Fibroblast of peridontal ligament (primary cell): ENCODE results near the gene TRIM47.
"Not testable (repeated sequence)": the region's sequence is repeated elsewhere in the genome, so short reads cannot be mapped to it uniquely, and the experiment has no call there.

Experiments used
- DNase-seq: peaks from one replicate; pipeline ENCODE4 v3.0.0-alpha.2; 2010; ENCODE audit errors: extremely low read depth

TRIM47 gene

DNA sequence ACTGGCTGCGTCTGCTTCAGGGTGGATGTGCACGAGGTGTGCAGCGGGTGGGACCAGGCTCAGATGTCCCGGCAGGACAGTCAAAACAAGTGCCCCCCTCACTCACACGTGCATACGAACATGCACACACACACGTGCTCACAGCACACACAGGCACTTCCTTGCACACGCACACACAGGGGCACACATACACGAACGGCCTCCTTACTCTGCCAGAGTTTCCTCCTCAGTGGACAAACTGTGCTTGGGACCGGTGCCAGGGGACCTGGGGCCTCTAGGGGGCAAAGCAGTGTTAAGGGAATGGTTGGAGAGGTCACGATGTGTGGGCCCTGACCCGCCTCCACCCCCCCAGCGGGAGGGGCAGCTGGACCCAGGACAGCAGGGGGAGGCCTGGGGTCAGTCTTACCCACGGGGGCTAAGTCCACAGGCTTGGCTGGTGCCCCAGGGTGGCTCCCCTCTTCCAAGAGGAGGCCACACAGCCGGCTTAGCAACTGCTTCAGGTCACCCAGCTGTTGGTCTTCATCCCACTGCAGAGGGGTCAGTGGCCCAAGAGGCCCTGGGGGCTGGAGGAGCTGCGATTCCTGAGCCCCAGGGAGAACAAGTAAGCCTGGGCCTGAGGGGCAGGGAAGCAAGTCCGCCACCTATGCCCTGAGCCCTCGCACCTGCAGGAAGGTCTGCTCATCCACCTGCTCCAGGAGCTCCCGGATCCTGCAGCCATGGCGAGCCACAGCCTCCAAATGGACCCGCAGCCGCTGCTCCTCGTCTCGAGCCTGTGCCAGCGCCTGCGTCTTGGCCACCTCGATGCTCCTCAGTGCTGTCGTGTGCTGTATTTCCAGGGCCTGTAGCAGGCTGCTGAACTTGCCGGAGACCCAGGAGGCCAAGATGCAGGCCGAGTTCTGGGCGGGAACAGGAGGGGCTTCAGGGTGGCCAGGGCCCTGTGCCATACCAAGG, 13.5 kb upstream of the TRIM47 start:
- no peak for DNase-seq

DNA sequence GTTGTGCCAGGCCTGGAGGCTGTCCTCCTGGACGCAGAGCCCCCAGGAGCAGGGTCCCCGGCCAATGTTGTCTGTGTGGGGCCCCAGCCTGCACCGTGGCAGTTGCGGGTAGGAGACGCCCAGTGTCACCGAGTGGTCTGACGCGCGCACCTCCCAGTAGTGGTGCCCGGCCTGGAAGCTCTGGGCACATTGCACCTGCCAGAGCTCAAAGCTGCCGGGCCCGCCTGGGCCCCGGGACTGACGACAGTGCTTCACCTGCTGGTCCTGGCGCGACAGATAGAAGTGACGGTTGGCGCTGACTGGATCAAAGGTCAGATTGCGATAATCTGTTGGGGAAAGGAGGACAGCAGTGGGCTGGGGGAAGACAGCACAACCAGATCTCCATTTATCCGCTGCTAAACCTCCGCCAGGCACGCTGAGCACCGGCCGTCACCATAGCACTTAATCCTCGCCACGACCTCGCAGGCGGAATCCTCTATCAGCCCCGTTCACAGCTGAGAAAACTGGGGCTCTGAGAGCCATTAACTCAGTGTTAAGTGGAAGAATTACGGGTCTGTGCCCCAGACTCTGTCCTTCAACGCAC, 12.7 kb upstream of the TRIM47 start:
- no peak for DNase-seq

DNA sequence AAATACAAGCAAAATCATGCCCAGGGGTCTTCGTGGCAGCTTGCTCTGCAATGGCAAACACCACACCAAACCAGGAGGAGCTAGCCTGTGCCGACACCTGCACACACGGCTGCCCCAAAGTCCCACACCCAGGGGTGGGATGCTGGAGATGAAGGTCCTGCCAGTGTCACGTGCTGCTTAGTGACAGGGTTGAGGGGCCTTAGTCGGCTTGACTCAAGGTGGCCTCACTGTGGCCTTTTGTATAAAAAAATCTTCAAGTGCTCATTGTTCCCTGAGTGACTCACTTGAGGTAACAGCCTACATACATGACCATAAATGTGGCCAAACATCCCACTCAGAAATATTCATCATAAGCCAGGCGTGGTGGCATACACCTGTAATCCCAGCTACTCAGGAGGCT, 11.1 kb upstream of the TRIM47 start:
- DNase-seq, result no peak

DNA sequence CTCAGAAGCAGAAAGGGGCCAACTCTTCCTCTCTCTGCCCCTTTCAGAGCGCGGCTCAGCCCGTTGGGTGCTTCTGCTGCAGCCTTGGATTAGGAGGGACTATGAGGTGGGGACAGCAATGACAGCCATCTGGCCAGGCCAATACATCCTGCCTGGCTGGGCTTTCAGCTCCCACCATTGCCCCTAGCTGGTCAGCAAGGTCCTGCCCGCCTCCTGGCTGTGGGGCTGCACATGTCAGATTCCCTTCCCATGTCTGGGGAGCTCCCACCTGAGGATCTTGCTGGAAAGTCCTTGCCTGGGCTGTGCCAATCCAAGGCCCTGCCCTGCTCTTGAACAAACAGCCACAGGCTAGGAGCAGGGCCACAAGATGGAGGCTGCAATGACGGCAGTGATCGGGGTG, 10.1 kb upstream of the TRIM47 start:
- DNase-seq, result no peak

DNA sequence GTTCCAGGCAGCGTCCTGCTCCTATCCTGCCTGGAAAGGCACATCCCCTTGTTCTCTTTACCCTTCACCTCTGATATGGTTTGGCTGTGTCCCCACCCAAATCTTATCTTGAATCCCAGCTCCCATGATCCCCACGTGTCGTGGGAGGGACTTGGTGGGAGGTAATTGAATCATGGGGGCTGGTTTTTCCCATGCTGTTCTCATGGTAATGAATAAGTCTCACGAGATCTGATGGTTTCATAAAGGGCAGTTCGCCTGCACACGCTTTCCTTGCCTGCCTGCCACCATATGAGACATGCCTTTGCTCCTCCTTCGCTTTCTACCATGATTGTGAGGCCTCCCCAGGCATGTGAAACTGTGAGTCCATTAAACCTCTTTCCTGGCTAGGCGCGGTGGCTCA, 7.5 kb upstream of the TRIM47 start:
- DNase-seq, result not testable (repeated sequence)

DNA sequence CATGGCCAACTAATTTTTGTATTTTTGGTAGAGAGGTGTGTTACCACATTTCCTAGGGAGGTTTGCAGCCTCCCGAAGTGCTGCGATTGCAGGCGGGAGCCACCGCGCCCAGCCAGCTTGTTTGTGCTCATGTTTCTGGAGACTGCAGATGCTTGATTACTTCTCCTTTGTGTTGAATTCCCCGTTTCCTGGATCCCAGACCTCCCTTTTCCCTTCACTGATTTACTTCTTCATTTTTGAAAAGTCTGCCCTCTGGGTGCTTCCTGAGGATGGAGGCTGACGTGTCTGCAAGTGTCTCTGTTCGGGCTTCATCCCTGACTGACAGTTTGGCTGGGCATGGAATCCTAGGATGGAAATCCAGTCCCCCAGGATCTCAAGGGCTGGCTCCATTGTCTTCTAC, 7.0 kb upstream of the TRIM47 start:
- no peak for DNase-seq

DNA sequence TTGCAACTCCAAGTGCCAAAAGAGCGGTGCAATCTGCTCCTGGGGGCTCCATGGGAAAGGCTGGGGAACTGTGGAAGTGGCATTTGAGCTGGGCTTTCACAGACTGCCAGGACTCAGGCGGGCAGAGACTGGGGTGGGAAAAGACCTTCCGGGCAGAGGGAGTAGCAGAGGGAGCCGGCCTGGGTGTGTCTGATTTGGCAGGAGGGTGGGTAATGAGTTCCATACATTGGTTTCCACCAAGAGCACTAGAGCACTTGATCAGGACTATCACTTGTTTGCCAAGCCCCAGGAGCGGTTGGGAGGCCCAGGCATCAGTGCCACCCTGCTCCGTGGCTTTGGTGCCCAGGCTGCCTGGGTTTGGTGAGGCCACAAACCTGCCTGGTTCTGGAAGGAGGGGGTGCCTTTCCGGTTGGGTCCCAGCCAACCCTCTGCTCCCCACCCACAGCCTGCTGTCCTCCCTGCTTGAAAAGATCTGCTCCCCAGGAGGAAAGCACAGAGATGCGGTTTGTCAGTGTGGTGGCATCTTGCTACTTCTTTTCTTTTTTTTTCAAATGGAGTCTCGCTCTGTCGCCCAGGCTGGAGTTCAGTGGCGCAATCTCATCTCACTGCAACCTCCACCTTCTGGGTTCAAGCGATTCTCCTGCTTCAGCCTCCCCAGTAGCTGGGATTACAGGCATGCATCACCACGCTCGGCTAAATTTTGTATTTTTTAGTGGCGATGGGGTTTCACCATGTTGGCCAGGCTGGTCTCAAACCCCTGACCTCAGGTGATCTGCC, 3.5 kb upstream of the TRIM47 start:
- no peak for DNase-seq

DNA sequence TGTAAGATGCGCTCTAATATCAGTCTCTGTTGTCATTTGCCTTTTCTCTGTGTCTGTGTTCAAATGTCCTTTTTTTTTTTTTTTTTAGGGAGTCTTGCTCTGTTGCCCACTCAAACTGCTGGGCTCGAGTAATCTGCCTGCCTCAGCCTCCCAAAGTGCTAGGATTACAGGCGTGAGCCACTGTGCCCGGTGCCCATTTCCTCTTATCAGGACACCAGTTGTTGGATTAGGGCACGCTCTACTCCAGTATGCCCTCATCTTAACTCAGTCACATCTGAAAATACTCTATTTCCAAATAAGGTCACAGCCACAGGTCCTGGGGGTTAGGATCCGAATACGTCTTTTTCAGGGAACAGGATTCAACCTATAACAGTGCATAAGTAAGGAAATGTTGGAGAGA, 1.9 kb upstream of the TRIM47 start:
- DNase-seq, result no peak

DNA sequence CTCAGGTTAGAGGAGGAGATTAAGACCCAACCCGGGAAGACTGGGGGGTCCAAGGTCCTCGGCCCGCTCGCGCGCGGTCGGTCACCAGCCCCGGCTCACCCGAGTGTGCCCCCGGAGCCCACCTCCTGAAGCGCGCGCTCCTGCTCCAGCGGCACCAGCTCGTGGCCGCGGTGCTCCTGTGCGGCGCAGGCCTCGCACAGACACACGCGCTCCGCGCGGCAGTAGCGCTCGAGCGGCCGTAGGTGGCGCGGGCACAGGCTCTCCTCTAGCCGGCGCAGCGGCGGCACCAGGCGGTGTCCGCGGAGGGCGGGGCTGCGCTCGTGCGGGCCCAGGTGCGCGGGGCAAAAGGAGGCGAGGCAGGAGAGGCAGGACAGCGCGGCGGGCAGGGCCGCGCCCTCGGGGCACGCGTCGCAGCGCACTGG, 618 bp downstream of the TRIM47 start:
- peak; percentile 61 for DNase-seq

DNA sequence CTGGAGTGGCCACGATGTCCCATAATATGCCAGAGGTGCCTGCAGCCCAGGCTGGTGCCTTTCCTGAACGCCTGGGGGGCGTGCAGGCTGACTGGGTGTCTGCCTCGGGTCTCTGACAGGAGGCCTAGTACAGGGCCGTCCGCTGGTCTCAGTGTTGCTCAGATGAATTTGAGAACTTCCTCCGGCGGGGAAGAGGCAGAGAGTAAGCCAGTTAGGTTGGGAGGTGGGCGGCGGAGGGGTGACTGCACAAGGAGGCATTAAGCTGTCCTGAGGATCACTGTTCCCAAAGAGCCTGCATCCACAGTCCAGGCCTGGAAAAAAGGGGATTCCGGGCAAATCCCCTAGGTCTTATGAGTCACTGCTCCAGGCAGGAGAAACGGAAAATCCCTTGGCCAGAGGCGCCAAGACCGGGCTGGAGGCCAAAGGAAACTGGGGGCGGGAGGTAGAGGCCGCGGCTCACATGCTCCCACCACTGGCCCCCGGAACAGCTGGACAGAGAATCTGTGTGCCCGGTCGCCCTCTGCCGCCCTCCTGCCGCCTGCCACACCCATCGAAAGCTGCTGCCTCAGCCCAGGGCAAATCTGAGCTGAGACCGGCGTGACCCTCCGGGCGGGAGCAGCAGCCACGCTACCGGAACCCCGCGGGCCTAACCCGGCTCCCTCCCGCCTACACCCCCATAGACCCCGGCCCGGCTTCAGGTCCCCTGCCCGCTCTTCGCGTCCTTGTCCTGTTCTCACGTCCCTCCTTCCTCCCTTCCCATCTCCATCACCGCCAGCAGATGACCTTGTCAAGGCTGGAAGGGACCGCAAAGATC, 1.2 kb downstream of the TRIM47 start:
- peak; percentile 97 for DNase-seq

DNA sequence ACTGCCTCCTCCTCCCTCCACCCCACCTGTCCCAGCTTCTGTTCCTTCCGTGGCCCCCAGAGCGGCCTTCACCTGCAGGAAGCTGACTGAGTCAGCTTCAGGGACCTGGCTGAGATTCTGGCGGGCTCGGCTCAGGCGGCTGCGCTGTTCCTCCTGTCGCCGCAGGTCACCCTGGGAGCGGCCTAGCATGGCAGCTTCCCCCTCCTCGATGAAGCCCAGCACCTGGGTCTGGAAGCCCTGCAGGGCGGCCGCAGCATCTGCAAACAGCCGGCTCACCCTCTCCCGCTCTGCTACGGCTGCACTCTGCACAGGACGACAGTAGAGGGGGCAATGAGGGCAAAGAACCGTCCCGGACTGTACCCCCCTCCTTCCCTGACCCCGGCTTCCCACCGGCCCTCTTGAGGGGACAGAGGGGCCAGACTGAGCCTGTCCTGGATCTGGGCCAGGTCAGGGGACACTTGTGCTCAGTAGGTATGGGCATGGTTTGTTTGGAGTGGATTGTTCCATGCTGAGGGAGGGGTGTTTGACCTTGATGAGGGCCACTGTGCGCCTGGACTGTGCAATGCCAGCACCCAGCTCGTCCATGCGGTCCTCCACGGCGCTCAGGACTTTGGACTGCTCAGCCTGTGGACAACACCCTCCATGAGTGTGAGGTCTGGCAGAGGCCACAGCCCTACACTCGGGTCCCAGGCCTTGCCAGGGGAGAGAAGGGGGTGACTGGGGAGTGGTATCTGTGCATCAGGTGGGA, 2.0 kb downstream of the TRIM47 start:
- DNase-seq, result no peak

DNA sequence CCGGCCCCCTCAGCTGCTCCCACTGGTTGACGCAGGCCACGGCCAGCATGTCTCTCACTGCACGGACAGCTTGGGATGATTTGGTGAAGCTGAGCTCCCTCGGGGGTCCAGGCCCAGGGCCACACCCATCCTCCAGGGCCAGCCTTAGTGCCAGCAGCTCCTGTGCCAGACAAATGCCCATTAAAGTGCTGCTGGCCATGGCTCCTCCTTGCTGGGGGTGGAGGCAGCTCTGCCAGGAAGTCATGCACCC, 2.5 kb downstream of the TRIM47 start:
- DNase-seq, result no peak

DNA sequence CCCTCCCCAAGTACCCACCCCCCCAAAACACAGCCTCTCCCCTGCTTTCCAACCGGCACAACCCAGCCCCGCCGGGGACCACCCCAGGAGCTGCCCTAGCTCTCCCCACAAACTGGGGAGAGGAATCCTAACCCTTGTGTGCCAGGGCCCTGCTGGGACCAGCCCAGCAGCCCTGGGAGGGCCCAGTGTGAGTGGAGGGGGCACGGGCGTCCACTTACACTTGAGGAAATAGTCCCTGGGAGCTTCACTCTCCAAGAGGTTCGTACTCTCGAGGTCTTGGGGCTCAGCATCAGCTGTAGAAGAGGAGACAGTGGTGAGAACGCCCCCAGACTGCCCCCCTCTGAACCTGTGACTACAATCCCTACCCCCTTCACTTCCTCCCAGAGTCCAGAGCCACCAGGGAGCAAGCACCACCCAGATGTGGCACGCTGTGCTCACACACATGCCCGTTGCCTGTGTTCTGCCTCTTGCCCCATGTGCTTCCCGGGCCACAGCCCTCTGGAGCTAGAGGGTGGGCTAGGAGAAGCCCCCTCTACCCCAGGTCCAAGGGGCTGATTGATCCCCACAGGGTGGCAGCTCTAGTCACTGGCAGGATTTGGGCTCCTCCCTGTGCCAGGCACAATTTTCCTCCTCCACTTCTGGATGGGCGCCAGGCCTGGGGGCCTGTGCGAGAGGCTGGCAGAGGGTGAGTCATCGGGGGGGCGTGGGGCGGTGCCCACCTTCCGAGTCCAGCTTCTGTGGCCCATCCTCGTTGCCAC, 3.0 kb downstream of the TRIM47 start:
- DNase-seq, result no peak

DNA sequence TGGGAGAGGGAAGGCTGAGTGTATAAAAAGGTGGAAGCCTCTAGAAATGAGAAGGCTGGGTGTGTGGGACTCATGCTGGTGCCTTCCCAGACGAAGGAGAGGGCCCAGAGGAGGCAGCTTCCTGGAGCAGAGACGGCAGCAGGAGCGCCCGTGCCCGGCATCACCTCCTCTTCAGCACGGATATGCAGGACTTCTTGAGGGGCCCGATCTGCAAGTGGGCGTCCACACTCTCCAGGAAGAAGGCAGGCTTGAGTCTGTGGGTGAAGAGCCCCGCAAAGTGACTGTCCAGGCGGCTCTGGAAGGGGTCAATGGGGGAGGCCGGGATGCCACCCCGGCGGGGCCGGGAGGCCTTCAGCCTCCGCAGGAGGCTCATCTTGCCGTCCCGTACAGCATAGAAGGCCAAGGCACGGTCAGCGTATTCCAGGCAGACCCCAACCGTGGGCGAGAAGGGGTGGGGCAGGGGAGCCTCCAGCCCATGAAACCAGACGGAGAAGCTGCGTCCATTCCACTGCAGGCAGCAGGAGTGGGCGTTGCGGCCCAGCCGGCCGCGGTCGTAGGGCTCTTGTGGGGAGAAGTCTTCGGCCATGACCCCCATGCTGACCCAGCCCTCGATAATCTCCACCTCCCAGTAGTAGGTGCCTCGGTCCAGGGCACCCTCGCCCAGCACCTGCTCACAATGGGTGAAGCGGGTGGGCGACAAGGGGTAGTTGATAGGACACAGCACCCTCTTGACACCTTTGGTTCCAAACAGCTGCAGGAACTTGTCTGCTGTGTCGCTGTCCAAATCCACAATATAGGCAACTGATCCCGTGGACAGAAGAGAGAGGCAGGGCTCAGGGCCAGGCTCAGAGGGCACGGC, 3.8 kb downstream of the TRIM47 start:
- DNase-seq, result no peak

DNA sequence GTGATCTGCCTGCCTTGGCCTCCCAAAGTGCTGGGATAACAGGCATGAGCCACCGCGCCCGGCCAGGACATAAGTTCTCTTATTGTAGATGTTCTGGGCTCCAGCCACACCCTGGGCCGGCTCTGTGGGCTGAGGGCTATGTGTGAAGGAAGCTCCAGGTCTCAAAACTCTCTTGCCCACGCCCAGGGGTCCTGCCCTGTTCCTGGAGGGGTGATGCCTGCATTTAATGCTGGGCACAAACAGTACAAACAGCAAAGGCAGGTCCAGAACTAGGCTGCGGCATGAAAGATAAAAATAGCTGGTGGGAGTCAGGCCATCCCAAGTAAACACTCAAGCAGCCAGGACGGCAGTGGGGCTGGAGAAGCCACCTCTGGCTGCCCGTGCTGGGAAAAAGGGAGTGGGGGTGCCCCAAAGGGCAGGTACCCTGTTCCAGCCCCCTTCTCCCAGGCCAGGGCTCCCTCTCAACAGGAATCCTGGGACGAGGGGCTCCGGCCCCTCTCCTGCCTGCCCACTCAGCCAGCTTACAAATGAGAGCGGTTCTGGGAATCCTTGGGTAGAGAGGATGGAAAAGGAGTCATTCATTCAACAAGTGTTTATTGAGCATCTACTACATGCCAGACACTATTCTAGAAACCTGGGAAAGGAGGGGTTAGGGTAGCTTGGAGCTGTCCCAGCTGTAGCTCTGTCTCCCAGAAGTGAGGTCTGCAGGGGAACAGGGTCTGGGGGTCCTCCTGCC, 4.6 kb downstream of the TRIM47 start:
- DNase-seq, result no peak

DNA sequence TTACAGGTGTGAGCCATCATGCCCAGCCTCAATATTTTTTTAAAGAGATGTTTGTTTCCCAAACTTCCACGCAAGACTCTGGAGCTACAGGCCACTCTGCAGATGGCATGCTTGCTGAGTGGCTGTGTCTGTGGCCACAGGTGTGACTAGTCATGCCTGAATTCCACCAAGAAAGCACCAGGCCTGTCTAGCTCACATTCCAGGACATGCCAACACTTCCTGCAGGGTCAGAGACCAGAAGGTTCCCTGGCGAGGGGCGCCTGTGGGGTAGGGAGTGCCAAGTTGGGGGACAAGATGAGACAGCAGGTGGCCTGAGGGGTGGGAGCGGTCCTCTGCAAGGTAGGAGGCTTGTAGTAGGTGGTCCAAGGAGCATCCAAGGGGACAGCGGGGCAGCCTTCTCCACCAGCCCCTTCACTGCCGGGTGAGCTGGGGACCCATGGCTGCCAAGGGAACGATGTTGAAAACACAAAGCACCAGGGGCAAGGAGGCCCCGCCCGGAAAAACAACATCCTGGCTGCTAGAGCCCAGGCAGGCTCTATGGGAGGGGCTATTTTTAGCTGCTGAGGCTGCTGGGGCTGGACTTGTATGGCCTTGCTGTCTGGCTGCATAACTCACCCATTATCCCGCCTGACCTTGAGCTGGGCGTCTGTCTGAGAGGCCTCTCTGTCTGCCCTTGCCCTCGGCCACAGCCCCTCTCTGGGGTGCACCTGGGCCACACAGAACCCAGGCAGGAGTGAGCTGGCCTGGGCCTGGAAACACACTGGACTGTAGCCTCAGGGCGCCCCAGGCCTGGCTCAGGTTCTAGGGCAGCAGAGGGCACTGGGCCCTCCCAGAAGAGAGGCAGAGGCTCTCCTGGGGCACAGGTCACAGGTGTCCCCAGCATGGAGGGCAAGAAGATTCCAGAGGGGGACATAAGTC, 5.7 kb downstream of the TRIM47 start:
- peak; percentile 71 for DNase-seq

DNA sequence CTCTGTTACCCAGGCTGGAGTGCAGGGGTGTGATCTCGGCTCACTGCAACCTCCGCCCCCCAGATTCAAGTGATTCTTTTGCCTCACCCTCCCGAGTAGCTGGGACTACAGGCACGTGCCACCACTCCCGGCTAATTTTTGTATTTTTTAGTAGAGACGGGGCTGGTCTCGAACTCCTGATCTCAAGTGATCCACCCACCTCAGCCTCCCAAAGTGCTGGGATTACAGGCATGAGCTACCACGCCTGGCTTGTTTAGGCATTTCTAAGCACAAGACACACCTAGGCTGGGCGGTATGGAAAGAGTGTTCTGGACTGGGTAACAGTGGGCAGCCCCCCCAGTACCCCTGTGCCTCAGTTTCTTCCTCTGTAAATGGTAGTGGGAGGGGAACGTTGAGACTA, 8.2 kb downstream of the TRIM47 start:
- DNase-seq, result not testable (repeated sequence)
